Measurements from ENCODE around the gene KCNQ1. TPM values are rescaled to one million over a fixed set of nuclear protein-coding genes. Genes with fewer than 3 reads are reported as not detected.

The KCNQ1 gene
- polyA plus RNA-seq, 1 donor (not counting 4 experiments of a cell fraction or from before 2014, with no cell fraction given) = not detected

DNA sequence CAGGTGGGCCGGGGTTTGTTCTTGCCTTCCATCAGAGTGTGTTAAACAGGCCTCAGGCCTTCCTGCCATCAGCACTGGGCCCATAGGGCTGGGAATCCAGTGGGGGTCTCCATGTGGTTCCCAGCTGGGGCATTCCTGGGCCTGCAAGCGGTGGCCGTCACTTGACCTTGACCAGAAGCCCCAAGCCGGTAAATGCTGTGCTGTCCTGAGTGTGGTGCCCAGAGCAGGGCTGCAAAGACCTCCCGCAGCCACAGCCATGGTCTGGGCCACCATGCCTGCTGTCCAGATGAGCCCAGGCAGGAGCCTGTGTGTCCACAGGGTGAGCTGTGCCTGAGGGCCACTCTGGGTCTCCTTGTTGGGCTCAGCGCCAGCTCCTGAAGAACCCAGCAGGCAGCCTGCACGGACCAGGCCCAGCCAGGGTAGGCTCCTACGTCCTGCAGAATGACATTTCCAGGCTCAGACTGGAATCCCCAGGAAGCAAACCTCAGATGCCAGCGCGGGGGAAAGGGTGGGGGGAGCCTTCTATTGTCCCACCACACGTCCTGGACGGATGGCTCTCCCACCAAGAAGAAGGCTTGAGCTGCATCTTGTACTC lies 137.6 kb downstream of the KCNQ1 start:
- Histone ChIP-seq H3K79me2 (ENCODE audit: control insufficient read depth, insufficient read depth, low read length) (no peaks in the 10 kb centered on the region), H4K20me1 (ENCODE audit: control insufficient read depth, extremely low read depth, insufficient read depth, low read length) (no peaks in the 10 kb centered on the region), H3K4me1 (ENCODE audit: control insufficient read depth, extremely low read depth, insufficient read depth, low read length) (no peaks in the 10 kb centered on the region), H3K36me3 (ENCODE audit: control insufficient read depth in 2 of 2, extremely low read depth in 1 of 2, insufficient read depth in 2 of 2, low read length in 2 of 2) (no peaks in the 10 kb centered on the region), H3K27me3 (ENCODE audit: control insufficient read depth, extremely low read depth, insufficient read depth, low read length) (no peaks in the 10 kb centered on the region), H3K4me2 (ENCODE audit: control insufficient read depth, extremely low read depth, insufficient read depth, low read depth, low read length) (no peak overlapping the region), H3K4me3 (ENCODE audit: control insufficient read depth in 2 of 3, extremely low read depth in 1 of 3, insufficient read depth in 2 of 3, low read depth in 1 of 3, low read length in 3 of 3) (no peak overlapping the region), H3K9me3 (ENCODE audit: control insufficient read depth, low read depth, low read length) (no peaks in the 10 kb centered on the region), H3K9me1 (ENCODE audit: control insufficient read depth, extremely low read depth, insufficient read depth, low read length) (no peaks in the 10 kb centered on the region), H3K9ac (ENCODE audit: control insufficient read depth, extremely low read depth, insufficient read depth, low read length) (no peak overlapping the region), H2AFZ (ENCODE audit: control insufficient read depth, low read length) (no peak overlapping the region), H3K27ac (ENCODE audit: control insufficient read depth, insufficient read depth, low read length) (no peak overlapping the region)
- DNase-seq (ENCODE audit: low read depth, low spot score) = no peak
- dilution Hi-C loops (cut with MboI; ENCODE audit: extremely low pct_ligation_motif_present, low sequenced_read_pairs) = no loop called here
- no peak for TF ChIP-seq EZH2 (IDR thresholded peaks at IDR 0.05; ENCODE audit: low read length)
- TF ChIP-seq, protein P1, sequence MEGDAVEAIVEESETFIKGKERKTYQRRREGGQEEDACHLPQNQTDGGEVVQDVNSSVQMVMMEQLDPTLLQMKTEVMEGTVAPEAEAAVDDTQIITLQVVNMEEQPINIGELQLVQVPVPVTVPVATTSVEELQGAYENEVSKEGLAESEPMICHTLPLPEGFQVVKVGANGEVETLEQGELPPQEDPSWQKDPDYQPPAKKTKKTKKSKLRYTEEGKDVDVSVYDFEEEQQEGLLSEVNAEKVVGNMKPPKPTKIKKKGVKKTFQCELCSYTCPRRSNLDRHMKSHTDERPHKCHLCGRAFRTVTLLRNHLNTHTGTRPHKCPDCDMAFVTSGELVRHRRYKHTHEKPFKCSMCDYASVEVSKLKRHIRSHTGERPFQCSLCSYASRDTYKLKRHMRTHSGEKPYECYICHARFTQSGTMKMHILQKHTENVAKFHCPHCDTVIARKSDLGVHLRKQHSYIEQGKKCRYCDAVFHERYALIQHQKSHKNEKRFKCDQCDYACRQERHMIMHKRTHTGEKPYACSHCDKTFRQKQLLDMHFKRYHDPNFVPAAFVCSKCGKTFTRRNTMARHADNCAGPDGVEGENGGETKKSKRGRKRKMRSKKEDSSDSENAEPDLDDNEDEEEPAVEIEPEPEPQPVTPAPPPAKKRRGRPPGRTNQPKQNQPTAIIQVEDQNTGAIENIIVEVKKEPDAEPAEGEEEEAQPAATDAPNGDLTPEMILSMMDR (optimal IDR thresholded peaks at IDR 0.05 in 1 of 3, IDR thresholded peaks at IDR 0.05 in 1 of 3, conservative IDR thresholded peaks at IDR 0.05 in 1 of 3; ENCODE audit: extremely low read depth in 1 of 3, insufficient read depth in 2 of 3, low read length in 3 of 3) = no peak
- no peak for FAIRE-seq

DNA sequence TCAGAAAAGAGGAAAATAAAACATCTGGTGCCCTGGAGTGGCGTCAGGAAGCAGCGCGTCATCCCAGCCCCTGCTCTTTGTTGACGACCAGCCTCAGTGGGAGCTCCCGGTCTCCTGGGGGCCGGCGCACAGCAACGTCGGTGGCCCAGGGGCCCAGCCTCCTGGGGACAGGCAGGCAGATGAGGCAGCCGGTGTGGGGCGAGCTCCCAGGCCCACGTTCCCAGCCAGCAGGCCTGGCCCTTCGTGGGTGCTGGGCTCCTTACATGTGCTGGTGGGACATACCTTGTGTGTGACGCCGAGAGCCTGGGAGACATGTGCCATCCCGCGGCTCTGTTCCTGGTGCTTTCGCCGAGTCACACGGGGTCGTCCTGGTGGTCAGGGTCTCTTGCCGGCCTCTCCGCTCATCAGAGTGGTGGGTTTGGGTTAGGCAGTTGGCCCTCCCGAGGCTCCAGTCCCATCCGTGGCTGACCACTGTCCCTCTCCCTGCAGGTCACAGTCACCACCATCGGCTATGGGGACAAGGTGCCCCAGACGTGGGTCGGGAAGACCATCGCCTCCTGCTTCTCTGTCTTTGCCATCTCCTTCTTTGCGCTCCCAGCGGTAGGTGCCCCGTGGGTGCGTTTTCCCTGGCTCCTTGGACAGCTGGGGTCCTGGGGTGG lies 138.3 kb downstream of the KCNQ1 start:
- DNase-seq (ENCODE audit: low read depth, low spot score) = no peak
- H3K4me1 ChIP-seq (ENCODE audit: control insufficient read depth, extremely low read depth, insufficient read depth, low read length) = no peaks in the 10 kb centered on the region
- no peaks in the 10 kb centered on the region for H3K9me1 ChIP-seq (ENCODE audit: control insufficient read depth, extremely low read depth, insufficient read depth, low read length)
- no peaks in the 10 kb centered on the region for H3K79me2 ChIP-seq (ENCODE audit: control insufficient read depth, insufficient read depth, low read length)
- H4K20me1 ChIP-seq (ENCODE audit: control insufficient read depth, extremely low read depth, insufficient read depth, low read length) = no peaks in the 10 kb centered on the region
- H3K4me2 ChIP-seq (ENCODE audit: control insufficient read depth, extremely low read depth, insufficient read depth, low read depth, low read length) = no peak overlapping the region
- no peak overlapping the region for H3K27ac ChIP-seq (ENCODE audit: control insufficient read depth, insufficient read depth, low read length)
- no peaks in the 10 kb centered on the region for H3K36me3 ChIP-seq (ENCODE audit: control insufficient read depth in 2 of 2, extremely low read depth in 1 of 2, insufficient read depth in 2 of 2, low read length in 2 of 2)
- H3K9ac ChIP-seq (ENCODE audit: control insufficient read depth, extremely low read depth, insufficient read depth, low read length) = no peak overlapping the region
- TF ChIP-seq EZH2 (IDR thresholded peaks at IDR 0.05; ENCODE audit: low read length) = no peak
- TF ChIP-seq, protein P1 (optimal IDR thresholded peaks at IDR 0.05 in 1 of 3, IDR thresholded peaks at IDR 0.05 in 1 of 3, conservative IDR thresholded peaks at IDR 0.05 in 1 of 3; ENCODE audit: extremely low read depth in 1 of 3, insufficient read depth in 2 of 3, low read length in 3 of 3) = no peak
- H3K27me3 ChIP-seq (ENCODE audit: control insufficient read depth, extremely low read depth, insufficient read depth, low read length) = no peaks in the 10 kb centered on the region
- no peak overlapping the region for H2AFZ ChIP-seq (ENCODE audit: control insufficient read depth, low read length)
- FAIRE-seq = no peak
- H3K9me3 ChIP-seq (ENCODE audit: control insufficient read depth, low read depth, low read length) = no peaks in the 10 kb centered on the region
- dilution Hi-C loops (cut with MboI; ENCODE audit: extremely low pct_ligation_motif_present, low sequenced_read_pairs) = no loop called here
- no peak overlapping the region for H3K4me3 ChIP-seq (ENCODE audit: control insufficient read depth in 2 of 3, extremely low read depth in 1 of 3, insufficient read depth in 2 of 3, low read depth in 1 of 3, low read length in 3 of 3)

Measured in keratinocyte (primary cell).